NCI-H1436 (cell line): ENCODE data around the gene PDCD2.
A peak's percentile ranks its signal among the peaks of the same experiment; 100 is the strongest.
"Not testable (repeated sequence)": the region's sequence is repeated elsewhere in the genome, so short reads cannot be mapped to it uniquely, and the experiment has no call there.

Source experiments
- DNase-seq: peaks from one replicate; lab custom pipeline; 2025; lab: John Stamatoyannopoulos, UW

The PDCD2 gene

GRCh38 chr6:170584181-170584953 lies at the start of gene PDCD2:
Gene PDCD2, minus strand, starts transcription at chr6:170584637. Its CDS starts 56 bp downstream, at chr6:170584581.
- DNase-seq: peak; percentile 90

- DNase-seq: not testable (repeated sequence)
Measured at GRCh38 chr6:170616020-170616554, 31.6 kb upstream of the PDCD2 start.

- not testable (repeated sequence) for DNase-seq
Measured at GRCh38 chr6:170612256-170612804, 27.9 kb upstream of the PDCD2 start.

GRCh38 chr6:170609225-170609624 lies 24.8 kb upstream of the PDCD2 start:
- not testable (repeated sequence) for DNase-seq

GRCh38 chr6:170605574-170606259 lies 21.3 kb upstream of the PDCD2 start:
- DNase-seq: no peak

GRCh38 chr6:170597278-170597677 lies 12.8 kb upstream of the PDCD2 start:
- DNase-seq: no peak

GRCh38 chr6:170596426-170596825 lies 12.0 kb upstream of the PDCD2 start:
- DNase-seq: no peak

GRCh38 chr6:170590725-170591124 lies 6.3 kb upstream of the PDCD2 start:
- no peak for DNase-seq

GRCh38 chr6:170584954-170585498 lies 589 bp upstream of the PDCD2 start:
- DNase-seq: no peak

GRCh38 chr6:170583756-170584180 lies 669 bp downstream of the PDCD2 start:
- DNase-seq: no peak

- DNase-seq: no peak
Measured at GRCh38 chr6:170578909-170579308, 5.5 kb downstream of the PDCD2 start.

- DNase-seq: no peak
Measured at GRCh38 chr6:170575250-170575649, 9.2 kb downstream of the PDCD2 start.

GRCh38 chr6:170572704-170573466 lies 11.6 kb downstream of the PDCD2 start:
- no peak for DNase-seq

GRCh38 chr6:170564936-170565530 lies 19.4 kb downstream of the PDCD2 start:
- no peak for DNase-seq

- DNase-seq: no peak
Measured at GRCh38 chr6:170561555-170561954, 22.9 kb downstream of the PDCD2 start.

- no peak for DNase-seq
Measured at GRCh38 chr6:170555305-170555704, 29.1 kb downstream of the PDCD2 start.

GRCh38 chr6:170554796-170555137 lies 29.7 kb downstream of the PDCD2 start:
- no peak for DNase-seq

GRCh38 chr6:170554013-170554795 lies 30.2 kb downstream of the PDCD2 start, which contains the start of gene TBP:
Gene TBP, plus strand, starts transcription at chr6:170554369. Its CDS starts 2,661 bp downstream, at chr6:170557030.
- peak; percentile 96 for DNase-seq

GRCh38 chr6:170553534-170554012 lies 30.9 kb downstream of the PDCD2 start:
- DNase-seq: peak; percentile 43
